HG03135 (cell line): ENCODE data around the gene TIMM44.

Experiments used
- ATAC-seq: cut with Tn5 transposase; IDR thresholded peaks from one replicate; pipeline ENCODE4 v1.9.1; 2021; ENCODE audit warnings: mild to moderate bottlenecking, moderate library complexity; ENCODE audit not compliant: unreplicated experiment

The TIMM44 gene

DNA sequence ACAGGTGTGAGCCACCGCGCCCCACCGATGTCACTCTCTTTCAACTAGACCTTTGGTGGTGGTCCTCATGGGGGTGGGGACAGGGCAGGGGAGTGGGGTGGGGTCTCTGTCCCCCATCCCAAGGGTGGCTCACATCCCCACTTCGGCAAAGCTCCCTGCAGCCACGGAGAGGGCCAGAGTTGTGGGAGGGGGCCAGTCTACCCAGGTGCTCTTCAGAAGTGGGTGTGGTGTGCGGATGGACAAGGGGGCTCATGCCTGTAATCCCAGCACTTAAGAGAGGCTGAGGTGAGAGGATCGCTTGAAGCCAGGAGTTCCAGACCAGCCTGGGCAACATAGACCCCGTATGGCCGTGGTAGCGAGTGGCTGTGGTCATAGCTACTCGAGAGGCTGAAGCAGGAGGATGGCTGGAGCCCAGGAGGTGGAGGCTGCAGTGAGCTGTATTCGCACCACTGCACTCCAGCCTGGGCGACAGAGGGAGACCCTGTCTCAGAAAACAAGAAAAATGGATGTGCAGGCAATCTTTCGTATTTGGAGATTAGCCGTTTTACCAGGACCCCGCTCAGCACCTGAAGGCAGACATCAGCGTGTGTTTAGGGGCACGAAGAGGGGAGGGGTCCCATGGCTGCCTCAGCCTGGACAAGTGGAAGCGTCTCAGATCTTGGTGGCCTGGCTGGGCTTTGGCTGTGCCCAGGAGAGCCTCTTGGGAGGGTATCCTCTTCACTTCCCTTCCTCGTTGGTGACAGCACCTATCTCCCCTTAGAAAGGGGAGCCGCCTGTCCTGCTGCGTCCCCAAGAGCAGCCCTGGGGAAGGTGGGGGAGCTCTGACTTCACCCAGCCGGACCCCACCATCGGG lies 28.0 kb downstream of the TIMM44 start:
- no peak for ATAC-seq

DNA sequence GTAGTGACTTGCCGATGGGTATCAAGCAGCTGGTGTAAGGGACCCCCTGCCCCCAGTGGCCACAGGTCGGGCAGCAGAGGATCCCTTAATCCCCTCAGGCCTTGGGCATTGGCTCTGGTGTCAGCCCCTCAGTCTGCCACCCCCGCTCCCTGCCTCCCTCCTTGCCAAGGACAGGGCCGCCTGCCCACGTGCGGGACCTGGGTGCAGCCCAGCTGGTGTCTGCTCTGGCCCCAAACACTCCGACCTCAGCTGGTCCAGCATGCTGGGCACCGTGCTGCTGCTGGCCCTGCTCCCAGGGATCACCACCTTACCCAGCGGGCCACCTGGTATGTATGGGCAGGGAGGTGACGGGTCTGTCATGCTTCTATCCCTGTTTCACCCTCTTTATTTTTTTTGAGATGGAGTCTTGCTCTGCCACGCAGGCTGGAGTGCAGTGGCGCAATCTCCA lies 28.8 kb downstream of the TIMM44 start, which contains the start of gene TGFBR3L:
TSS of gene TGFBR3L (plus strand) at position 233 of the 448 bp plus-strand sequence.
- ATAC-seq = no peak

DNA sequence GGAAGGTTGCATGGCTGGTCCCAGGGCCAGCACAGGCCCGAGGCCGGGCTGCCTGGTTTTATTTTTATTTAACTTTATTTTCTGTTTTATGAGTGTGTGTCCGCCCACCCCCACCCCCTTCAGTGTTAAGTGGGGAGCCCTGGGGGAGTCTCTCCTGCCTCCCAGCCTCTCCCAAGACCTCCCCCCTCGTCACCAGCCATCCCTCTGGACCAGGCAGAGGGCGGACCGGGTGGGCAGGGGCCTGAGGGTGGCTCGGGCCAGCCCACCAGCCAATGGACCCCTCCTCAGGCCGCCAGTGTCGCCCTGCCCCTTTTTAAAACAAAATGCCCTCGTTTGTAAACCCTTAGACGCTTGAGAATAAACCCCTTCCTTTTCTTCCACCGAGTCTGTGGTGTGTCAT lies 29.4 kb downstream of the TIMM44 start:
- ATAC-seq = no peak

DNA sequence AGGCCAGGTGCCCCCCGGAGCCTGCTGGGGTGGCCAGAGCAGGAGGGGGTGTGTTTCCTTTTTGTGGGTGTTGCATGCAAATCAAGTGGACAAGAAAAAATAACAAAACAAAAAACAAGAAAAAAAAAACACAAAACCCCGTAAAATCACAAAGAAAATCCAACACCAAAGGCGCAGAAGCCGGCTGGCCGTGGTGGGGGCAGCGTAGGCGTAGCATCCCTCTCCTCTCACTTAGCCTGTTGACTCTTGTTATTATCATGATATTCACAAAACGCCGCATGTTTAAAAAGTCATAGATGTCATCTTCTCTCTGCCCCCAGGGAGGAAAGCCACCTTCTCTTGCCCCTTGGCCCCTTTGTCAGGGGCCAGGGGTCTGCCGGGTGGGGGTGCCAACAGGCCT lies 29.8 kb downstream of the TIMM44 start:
- no peak for ATAC-seq

DNA sequence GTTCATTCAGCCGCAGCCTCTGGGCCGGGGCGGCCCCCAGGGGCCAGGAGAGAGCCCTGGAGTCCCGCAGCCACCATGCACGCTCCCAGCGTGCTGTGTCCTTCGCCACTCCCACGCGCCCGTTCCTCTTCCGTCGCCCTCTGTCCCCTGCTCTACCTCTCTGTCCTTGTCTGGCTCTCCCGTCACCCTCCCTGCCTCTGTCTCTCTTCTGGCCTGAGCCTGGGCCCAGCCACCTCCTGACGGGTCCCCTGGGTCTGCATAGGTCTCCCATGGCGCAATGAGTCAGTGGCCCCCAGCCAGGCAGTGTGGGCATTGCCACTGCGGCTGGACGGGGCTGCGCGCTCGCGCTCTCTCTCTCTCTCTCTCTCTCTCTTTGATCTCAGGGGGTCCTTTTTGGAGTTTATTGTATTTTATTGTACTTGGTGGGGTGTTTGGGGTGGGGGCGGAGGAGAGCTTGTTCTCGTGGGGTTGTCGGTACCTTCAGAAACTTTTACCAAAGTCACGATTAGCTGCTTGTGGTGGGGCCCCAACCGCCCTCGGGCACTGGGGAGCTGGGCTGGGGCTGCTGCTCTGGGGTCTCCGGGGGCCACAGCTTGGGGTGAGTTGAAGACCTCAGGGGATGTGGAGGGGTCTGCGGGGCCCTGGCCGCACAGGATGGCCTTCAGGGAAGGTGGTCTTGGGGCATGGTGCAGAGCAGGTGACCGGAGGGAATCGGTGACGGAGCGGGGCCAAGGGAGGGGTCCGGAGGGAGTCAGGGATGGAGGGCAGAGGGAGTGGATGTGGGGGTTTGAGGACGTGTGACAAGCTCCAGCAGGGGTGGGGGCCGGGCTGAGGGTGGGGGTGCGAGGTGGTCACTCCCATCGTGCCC lies 30.5 kb downstream of the TIMM44 start:
- ATAC-seq = no peak

DNA sequence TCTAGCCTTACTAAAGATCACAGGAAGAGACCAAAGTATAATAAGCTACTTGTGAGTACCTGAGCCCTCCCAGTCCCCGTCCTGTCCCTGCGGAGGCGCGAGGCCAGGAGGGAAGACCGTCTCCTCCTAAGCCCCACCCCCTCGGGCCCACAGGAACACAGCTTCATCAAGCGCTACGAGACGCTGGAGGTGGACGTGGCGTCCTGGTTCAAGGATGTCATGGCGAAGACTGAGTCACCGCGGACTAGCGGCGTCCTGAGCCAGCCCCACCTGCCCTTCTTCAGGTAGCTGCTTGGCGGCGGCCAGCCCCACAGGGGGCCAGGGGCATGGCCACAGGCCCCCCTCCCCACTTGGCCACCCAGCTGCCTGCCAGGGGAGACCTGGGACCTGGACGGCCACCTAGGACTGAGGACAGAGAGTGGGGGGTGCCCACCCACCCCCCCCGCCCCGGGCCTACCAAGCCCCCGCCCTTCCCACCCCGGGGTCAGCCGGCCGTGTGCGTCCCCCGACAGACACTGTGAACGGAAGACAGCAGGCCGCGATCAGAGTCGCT lies 31.2 kb downstream of the TIMM44 start:
- no peak for ATAC-seq

DNA sequence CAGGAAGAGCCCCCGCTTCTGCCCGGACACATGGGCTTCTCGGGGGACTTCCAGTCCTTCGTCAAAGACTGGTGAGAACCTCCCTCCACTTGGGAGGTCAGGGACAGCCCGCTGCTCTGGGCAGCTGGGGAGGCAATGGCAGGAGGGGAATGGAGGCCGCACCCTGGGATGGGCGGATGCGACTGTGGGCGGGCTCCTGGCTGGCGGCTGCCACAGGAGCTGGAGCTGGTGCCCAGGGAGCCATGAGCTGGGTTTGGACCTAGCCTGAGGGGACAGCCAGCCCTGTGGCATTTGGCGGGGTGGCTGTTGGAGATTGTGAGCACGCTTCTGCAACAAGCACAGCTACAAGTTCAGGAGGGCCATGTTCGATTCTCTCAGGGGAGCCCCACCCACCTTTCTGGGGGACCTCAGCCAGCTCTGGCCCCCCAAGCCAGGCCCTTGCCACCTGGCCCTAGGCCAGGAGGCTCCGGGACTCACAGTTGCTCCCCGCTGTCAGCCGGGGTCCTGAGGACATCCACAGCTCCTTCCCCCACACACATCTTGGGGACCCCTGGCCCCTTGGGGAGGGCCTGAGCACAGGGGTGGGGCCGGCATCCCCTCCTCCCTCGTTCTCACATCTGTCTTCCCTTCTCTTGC lies 31.8 kb downstream of the TIMM44 start:
- no peak for ATAC-seq

DNA sequence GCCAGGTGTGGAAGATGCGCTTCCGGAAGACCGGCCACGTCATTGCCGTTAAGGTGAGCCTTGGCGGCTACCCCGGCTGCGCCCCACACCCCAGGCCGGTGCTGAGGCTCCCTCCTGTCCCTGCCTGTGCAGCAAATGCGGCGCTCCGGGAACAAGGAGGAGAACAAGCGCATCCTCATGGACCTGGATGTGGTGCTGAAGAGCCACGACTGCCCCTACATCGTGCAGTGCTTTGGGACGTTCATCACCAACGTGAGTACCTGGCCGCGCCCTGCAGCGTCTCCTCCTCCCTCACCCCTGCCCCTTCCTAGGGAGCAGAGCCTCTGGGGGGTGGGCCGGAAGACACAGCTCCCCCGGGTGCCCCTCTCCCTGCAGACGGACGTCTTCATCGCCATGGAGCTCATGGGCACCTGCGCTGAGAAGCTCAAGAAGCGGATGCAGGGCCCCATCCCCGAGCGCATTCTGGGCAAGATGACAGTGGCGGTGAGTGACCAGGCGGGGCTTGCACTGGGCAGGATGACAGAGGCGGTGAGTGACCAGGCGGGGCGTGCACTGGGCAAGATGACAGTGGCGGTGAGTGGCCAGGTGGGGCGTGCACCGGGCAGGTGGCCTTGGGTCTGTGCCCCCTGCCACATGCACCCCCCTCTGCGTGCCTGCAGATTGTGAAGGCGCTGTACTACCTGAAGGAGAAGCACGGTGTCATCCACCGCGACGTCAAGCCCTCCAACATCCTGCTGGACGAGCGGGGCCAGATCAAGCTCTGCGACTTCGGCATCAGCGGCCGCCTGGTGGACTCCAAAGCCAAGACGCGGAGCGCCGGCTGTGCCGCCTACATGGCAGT lies 32.9 kb downstream of the TIMM44 start:
- ATAC-seq = no peak

DNA sequence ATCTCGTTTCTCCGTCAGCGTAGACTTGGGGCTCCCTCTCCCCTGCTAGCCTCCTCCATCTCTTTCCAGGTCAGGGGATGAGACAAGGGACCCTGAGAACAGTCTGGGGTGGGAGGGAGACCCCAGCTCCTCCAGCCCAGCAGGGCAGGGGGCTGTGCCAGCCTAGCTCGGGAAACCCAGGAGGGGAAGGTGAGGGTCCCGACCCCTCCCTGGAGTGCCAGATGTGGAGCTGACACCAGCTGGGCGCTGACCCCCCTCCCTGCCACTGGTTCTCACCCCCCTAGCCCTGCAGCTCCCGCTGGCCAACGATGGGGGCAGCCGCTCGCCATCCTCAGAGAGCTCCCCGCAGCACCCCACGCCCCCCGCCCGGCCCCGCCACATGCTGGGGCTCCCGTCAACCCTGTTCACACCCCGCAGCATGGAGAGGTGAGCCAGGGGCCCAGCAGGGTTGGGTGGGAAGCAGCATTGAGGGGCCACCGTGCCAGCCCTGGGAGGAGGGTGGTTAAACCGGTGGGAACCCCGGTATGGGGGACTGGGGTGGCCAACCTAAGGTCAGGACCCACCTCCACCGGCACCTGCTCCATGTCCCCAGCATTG lies 33.9 kb downstream of the TIMM44 start:
- ATAC-seq = no peak

DNA sequence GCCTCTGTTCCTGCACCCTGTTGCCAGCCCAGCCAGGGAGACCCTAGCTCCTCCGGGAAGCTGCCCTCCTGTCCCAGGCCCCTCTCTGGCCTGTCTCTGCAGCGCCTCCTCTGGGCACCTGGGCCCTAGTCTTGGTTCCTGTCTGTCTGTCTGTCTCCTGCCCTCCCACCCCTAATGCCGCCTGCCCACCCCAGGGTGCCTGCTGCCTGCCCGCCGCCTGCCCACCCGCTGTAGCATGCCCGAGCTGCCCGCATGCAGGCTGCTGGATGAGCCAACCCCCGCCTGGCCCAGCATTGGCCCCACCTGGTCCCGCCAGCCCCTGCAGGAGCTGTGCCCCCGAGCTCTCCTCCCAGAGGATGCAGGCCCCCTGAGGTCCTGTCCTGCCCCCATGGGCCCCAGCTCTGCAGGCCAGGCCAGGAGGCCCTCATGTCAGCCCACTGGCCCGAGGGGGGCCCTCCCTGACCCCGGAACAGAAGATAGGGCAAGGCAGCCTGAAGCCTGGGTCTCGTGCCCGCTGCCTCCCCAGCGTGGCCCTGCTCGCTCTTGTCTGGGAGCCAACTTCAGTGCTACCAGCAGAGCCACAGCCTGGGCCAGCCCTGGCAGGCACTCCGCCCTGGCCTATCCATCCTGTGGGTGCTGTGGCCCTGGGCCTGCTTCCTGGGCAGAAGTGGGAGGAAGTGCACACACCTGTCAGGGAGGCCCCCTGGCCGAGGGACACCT lies 34.6 kb downstream of the TIMM44 start:
- ATAC-seq = no peak

DNA sequence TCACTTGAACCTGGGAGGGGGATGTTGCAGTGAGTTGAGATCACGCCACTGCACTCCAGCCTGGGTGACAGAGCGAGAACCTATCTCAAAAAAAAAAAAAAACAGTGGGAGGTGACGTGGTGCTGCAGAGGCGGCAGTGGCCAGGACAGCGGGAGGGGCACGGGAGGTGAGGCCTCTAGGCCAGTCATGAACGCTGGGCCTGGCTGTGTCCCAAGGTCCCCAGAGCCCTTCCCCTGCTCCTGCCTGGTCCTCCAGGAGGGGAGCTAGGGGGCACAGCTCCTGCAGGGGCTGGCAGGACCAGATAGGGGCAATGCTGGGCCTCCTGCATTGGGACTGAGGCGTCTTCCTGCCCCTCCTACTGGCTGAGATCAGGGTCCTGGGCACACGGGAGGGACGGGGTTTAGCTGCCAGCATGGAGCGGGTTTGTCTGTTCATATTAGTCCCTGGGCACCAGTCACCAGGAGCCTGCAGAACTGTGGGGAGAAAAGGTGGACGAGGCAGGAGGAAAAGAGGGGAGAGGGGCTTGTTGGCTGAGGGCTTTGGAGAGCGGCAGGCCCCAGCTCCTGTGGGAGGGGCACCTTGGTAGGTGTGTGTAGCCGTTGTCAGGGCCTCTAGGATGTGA lies 35.3 kb downstream of the TIMM44 start:
- ATAC-seq = no peak

DNA sequence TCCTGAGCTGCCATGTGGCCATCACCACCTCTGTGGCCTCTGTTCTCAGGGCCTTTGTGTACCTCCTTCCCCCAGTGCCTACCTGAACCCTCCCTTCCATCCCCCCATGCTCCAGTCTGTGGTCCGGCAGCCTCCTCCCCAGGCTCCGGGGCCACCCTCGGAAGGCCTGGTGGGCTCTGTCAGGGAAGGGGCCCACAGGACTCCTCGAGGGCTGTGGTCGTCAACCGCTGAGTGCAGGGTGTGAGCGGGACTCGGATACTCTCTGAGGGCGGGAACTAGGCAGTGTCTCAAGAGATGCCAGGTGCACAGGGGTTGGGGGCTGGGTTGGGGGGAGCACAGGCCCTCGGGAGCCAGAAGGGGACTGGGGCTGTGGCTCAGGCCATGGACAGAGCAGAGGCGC lies 35.9 kb downstream of the TIMM44 start:
- no peak for ATAC-seq

DNA sequence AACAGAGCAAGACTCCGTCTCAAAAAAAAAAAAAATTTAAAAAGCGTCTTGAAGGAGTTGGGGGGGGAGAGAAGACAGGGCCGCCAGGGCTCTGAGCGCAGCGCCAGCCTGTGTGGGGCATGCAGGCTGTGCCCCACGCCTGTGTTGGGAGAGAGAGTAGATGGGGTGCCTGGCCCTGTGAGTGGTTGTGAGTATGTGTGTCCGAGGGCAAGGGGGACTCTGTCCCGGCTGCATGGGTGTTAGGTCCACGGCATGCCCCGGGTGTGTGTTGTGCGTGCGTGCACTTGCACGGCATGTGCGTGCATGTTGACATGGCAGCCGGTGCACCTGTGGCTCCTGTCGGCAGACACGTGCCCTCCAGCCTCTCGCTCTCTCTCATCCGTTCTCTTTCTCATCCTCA lies 36.3 kb downstream of the TIMM44 start:
- no peak for ATAC-seq

DNA sequence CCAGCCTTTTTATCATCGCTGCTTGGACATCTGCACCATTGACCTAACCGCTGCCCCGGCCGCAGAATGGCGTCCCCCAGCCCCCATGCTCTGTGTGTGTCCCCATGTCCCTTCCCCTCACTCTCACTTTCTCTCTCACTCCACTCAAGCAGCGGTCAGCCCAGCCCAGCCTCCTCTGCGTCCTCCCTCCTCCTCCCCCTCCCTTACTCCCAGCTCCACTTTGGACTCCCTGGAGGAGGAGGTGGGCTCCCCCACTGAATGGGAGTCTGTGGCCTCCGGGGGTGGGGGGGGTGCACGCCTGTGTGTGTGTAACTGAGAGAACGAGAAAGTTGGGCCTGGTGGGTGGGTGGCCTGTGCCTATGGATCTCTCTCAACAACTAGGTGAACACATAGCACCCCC lies 37.6 kb downstream of the TIMM44 start:
- ATAC-seq = no peak

DNA sequence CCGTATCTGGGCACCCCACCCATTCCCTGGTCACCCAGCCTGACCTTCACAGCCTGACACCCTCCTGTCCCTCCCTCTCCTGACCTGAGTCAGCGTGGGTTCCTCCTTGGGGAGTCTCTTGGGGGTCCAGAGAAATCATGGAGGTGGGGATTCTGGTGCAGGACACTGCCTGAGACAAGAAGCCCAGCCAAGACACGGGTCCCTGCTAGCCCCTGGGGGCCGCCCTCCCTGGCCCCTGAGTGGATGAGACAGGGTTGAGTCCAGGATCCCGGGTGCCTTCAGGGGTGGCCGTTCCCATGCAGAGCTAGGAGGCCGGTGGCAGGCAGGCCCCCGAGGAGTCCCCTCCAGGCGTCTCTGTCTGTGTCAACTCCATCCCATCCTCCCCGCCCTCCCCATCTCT lies 38.2 kb downstream of the TIMM44 start:
- no peak for ATAC-seq

DNA sequence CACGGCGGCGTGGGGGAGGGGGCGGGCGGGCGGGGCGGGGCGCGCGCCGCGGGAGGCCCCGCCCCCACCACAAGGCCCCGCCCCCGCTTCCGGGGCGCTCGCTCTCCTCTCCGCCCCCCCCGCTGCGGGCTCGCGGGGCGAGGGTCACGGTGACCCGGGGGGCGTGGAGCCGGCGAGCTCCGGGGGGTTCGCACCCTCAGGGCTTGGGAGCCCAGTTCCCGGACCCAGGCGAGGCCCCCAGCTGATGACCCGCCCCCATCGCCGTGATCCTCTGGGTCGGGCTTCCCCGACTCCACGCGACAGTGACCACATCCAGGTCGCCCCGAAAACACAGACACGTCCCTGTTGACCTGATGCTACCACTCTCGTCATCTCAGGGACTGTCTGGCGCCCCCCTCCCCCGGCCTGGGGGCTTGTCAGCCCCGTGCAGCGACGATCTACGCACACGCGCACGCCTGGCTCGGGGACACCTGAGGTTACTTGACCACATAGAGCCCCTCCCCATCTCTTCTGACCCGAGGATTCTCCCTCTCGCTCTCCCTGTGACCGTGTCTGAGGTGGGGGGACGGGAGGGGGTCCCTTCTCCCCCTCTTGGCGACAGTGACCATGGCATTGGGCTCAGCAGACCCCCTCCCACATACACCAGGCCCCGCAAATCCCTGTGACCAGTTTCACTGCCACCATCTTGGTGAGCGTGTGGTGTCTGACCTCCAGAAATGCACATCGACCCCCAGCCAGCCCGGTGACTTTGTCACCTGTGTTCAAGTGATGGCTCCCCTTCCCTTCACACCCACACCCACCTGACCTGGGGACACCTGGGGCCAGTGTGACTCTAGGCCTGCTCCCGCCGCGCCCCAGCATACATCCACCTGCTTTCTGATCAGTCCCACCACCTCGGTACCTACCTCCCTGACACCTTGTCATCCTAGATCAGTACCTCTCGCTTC lies 39.1 kb downstream of the TIMM44 start:
- ATAC-seq = peak; percentile 20

DNA sequence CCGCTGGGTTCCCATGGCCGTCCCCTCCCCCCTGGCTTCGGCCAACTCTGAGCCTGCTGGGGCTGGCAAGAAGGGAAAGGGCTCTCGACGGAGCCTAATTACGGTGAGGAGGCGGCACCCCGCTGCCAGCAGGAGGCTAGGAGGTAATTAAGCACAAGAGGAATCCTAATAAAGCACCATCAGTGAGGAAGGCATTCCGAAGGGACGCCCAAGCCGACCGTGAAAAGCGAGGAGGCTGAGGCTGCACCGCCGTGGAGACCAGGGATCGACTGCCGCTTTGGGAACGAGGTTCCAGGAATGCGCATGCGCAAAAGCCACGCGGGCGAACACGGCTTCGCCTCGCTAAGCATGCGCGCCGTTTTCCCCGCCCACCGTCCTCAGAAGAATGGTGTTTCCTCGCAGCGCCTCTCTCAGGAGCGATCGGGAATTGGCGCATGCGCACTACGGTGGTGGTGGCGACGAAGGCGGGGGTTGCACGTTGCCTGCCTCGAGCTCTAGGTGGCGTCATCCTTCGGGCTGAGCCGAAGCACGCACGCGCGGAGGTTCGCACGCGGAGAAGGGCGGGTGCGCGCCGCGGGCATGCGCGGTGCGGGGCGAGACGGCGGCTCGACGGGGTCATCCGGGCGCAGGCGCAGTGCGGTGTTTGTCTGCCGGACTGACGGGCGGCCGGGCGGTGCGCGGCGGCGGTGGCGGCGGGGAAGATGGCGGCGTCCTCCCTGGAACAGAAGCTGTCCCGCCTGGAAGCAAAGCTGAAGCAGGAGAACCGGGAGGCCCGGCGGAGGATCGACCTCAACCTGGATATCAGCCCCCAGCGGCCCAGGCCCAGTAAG lies 40.0 kb downstream of the TIMM44 start, which contains the start of gene MAP2K7:
TSS of gene MAP2K7 (plus strand) at position 634 of the 830 bp plus-strand sequence. CDS start at position 702, 68 bp downstream.
- ATAC-seq = peak; percentile 79
